ENCODE data around the gene KIF11. TPM values are rescaled to one million over a fixed set of nuclear protein-coding genes. Genes with fewer than 3 reads are reported as not detected.
"Not testable (repeated sequence)": the region's sequence is repeated elsewhere in the genome, so short reads cannot be mapped to it uniquely, and the experiment has no call there.

The KIF11 gene
- polyA plus RNA-seq (ENCODE audit: low read depth in 6 of 6) = 1 to 10 TPM in 1 of 6 donors, under 1 TPM in 4, not detected in 1; 0.41 to 1.1 (median 0.60) TPM

- Mint-ChIP-seq H3K4me1 (peaks cover 26 to 37% (median 27%) of the 10 kb centered on the region in 3 donors), H3K9me3 (peaks cover 0 to 4% (median 0%) of the 10 kb centered on the region in 7 donors), H3K27ac (peak within 1 kb of the TSS; percentile 97 to 100 (median 99)), H3K27me3 (no peaks in the 10 kb centered on the region), H3K4me3 (peak within 1 kb of the TSS; percentile 94 to 100 (median 98)), H3K36me3 (no peaks in the 10 kb centered on the region)
- ATAC-seq (ENCODE audit: low read depth in 2 of 2) (peak; percentile 79 to 80), DNase-seq (peak; percentile 94)
Measured at GRCh38 chr10:92592761-92593618, at the start of gene KIF11. TSS of gene KIF11 (plus strand) at chr10:92593130. CDS start at chr10:92593376, 246 bp downstream.

GRCh38 chr10:92544296-92544695 lies 48.6 kb upstream of the KIF11 start:
- H3K9me3 Mint-ChIP-seq = no peaks in the 10 kb centered on the region

GRCh38 chr10:92545556-92545955 lies 47.4 kb upstream of the KIF11 start:
- no peaks in the 10 kb centered on the region for H3K9me3 Mint-ChIP-seq
- no peak for DNase-seq
- peaks cover 0 to 12% of the 10 kb centered on the region in 2 donors for H3K36me3 Mint-ChIP-seq
- peaks cover 18 to 32% (median 24%) of the 10 kb centered on the region in 3 donors for H3K4me1 Mint-ChIP-seq
- peak overlapping the region in 1 of 6 donors; percentile 66 for H3K27ac Mint-ChIP-seq
- H3K27me3 Mint-ChIP-seq = no peaks in the 10 kb centered on the region
- no peak for ATAC-seq (ENCODE audit: low read depth in 2 of 2)
- H3K4me3 Mint-ChIP-seq = no peak overlapping the region

More at GRCh38 chr10:92544296-92544695, 48.6 kb upstream of the KIF11 start:
- peak; percentile 64 to 78 for ATAC-seq (ENCODE audit: low read depth in 2 of 2)
- no peaks in the 10 kb centered on the region for H3K27me3 Mint-ChIP-seq
- peaks cover 21 to 36% (median 23%) of the 10 kb centered on the region in 3 donors for H3K4me1 Mint-ChIP-seq
- peak; percentile 17 for DNase-seq
- H3K27ac Mint-ChIP-seq = peak overlapping the region in 2 of 6 donors; percentile 30 to 75
- H3K4me3 Mint-ChIP-seq = no peak overlapping the region
- H3K36me3 Mint-ChIP-seq = peaks cover 0 to 12% of the 10 kb centered on the region in 2 donors

- Mint-ChIP-seq H3K36me3 (peaks cover 0 to 11% of the 10 kb centered on the region in 2 donors), H3K27me3 (no peaks in the 10 kb centered on the region), H3K9me3 (no peaks in the 10 kb centered on the region), H3K4me3 (no peak overlapping the region), H3K4me1 (peaks cover 19 to 25% (median 23%) of the 10 kb centered on the region in 3 donors), H3K27ac (no peak overlapping the region)
- DNase-seq (no peak), ATAC-seq (ENCODE audit: low read depth in 2 of 2) (no peak)
Measured at GRCh38 chr10:92547676-92548075, 45.3 kb upstream of the KIF11 start.

- Mint-ChIP-seq H3K27me3 (no peaks in the 10 kb centered on the region), H3K9me3 (peaks cover 5 to 15% (median 10%) of the 10 kb centered on the region in 7 donors), H3K36me3 (peaks cover 17 to 19% of the 10 kb centered on the region in 2 donors), H3K27ac (peak overlapping the region in 1 of 6 donors; percentile 4), H3K4me3 (no peak overlapping the region), H3K4me1 (peaks cover 10 to 12% (median 11%) of the 10 kb centered on the region in 3 donors)
- no peak for ATAC-seq (ENCODE audit: low read depth in 2 of 2)
- no peak for DNase-seq
Measured at GRCh38 chr10:92550924-92551323, 42.0 kb upstream of the KIF11 start.

- DNase-seq = no peak
- no peak for ATAC-seq (ENCODE audit: low read depth in 2 of 2)
- peaks cover 8 to 12% (median 11%) of the 10 kb centered on the region in 3 donors for H3K4me1 Mint-ChIP-seq
- H3K27ac Mint-ChIP-seq = peak overlapping the region in 1 of 6 donors; percentile 30
- no peak overlapping the region for H3K4me3 Mint-ChIP-seq
- H3K27me3 Mint-ChIP-seq = no peaks in the 10 kb centered on the region
- H3K36me3 Mint-ChIP-seq = peaks cover 17% of the 10 kb centered on the region in 2 donors
- peaks cover 5 to 15% (median 10%) of the 10 kb centered on the region in 7 donors for H3K9me3 Mint-ChIP-seq
Measured at GRCh38 chr10:92552310-92552709, 40.6 kb upstream of the KIF11 start.

- ATAC-seq (ENCODE audit: low read depth in 2 of 2) (no peak), DNase-seq (no peak)
- H3K36me3 Mint-ChIP-seq = peaks cover 18 to 20% of the 10 kb centered on the region in 2 donors
- H3K4me1 Mint-ChIP-seq = peaks cover 8 to 12% (median 11%) of the 10 kb centered on the region in 3 donors
- H3K4me3 Mint-ChIP-seq = no peak overlapping the region
- peak overlapping the region in 1 of 6 donors; percentile 4 for H3K27ac Mint-ChIP-seq
- peaks cover 5 to 16% (median 12%) of the 10 kb centered on the region in 7 donors for H3K9me3 Mint-ChIP-seq
- no peaks in the 10 kb centered on the region for H3K27me3 Mint-ChIP-seq
Measured at GRCh38 chr10:92553959-92554358, 39.0 kb upstream of the KIF11 start.

- peaks cover 22 to 29% of the 10 kb centered on the region in 2 donors for H3K36me3 Mint-ChIP-seq
- H3K27ac Mint-ChIP-seq = no peak overlapping the region
Measured at GRCh38 chr10:92559046-92559445, 33.9 kb upstream of the KIF11 start.

GRCh38 chr10:92562424-92562823 lies 30.5 kb upstream of the KIF11 start:
- no peak overlapping the region for H3K4me3 Mint-ChIP-seq
- H3K4me1 Mint-ChIP-seq = peaks cover 6 to 15% (median 13%) of the 10 kb centered on the region in 3 donors
- peaks cover 23 to 26% of the 10 kb centered on the region in 2 donors for H3K36me3 Mint-ChIP-seq
- no peak for ATAC-seq (ENCODE audit: low read depth in 2 of 2)
- H3K27ac Mint-ChIP-seq = no peak overlapping the region
- DNase-seq = no peak
- H3K27me3 Mint-ChIP-seq = no peaks in the 10 kb centered on the region
- H3K9me3 Mint-ChIP-seq = peaks cover 0 to 9% (median 3%) of the 10 kb centered on the region in 7 donors

More at GRCh38 chr10:92559046-92559445, 33.9 kb upstream of the KIF11 start:
- H3K4me3 Mint-ChIP-seq = no peak overlapping the region
- H3K27me3 Mint-ChIP-seq = no peaks in the 10 kb centered on the region
- ATAC-seq (ENCODE audit: low read depth in 2 of 2) = no peak
- H3K4me1 Mint-ChIP-seq = peaks cover 0 to 4% (median 0%) of the 10 kb centered on the region in 3 donors
- DNase-seq = no peak
- peaks cover 0 to 11% (median 8%) of the 10 kb centered on the region in 7 donors for H3K9me3 Mint-ChIP-seq

GRCh38 chr10:92567952-92568600 lies 24.9 kb upstream of the KIF11 start:
- no peak for DNase-seq
- H3K36me3 Mint-ChIP-seq = peaks cover 5 to 11% of the 10 kb centered on the region in 2 donors
- H3K4me1 Mint-ChIP-seq = peaks cover 28 to 39% (median 38%) of the 10 kb centered on the region in 3 donors
- no peak overlapping the region for H3K4me3 Mint-ChIP-seq
- no peaks in the 10 kb centered on the region for H3K27me3 Mint-ChIP-seq
- peak overlapping the region in 1 of 6 donors; percentile 18 for H3K27ac Mint-ChIP-seq
- H3K9me3 Mint-ChIP-seq = no peaks in the 10 kb centered on the region
- ATAC-seq (ENCODE audit: low read depth in 2 of 2) = peak in 1 of 2 donors; percentile 38

- H3K36me3 Mint-ChIP-seq = peaks cover 2 to 11% of the 10 kb centered on the region in 2 donors
- H3K9me3 Mint-ChIP-seq = no peaks in the 10 kb centered on the region
- ATAC-seq (ENCODE audit: low read depth in 2 of 2) (no peak), DNase-seq (no peak)
- peaks cover 28 to 41% (median 40%) of the 10 kb centered on the region in 3 donors for H3K4me1 Mint-ChIP-seq
- H3K4me3 Mint-ChIP-seq = no peak overlapping the region
- no peaks in the 10 kb centered on the region for H3K27me3 Mint-ChIP-seq
- no peak overlapping the region for H3K27ac Mint-ChIP-seq
Measured at GRCh38 chr10:92569071-92569470, 23.9 kb upstream of the KIF11 start.

- not testable (repeated sequence) for H3K9me3 Mint-ChIP-seq; H3K4me3 Mint-ChIP-seq; H3K27me3 Mint-ChIP-seq; H3K27ac Mint-ChIP-seq; ATAC-seq (ENCODE audit: low read depth in 2 of 2); DNase-seq
- Mint-ChIP-seq H3K36me3 (peaks cover 0 to 11% of the 10 kb centered on the region in 2 donors), H3K4me1 (peaks cover 28 to 45% (median 44%) of the 10 kb centered on the region in 3 donors)
Measured at GRCh38 chr10:92569663-92570062, 23.3 kb upstream of the KIF11 start.

GRCh38 chr10:92571649-92572048 lies 21.3 kb upstream of the KIF11 start:
- ATAC-seq (ENCODE audit: low read depth in 2 of 2) = no peak
- Mint-ChIP-seq H3K27ac (no peak overlapping the region), H3K4me3 (peak overlapping the region in 2 of 8 donors; percentile 91 to 94), H3K36me3 (no peaks in the 10 kb centered on the region), H3K27me3 (no peaks in the 10 kb centered on the region), H3K4me1 (peaks cover 23 to 54% (median 38%) of the 10 kb centered on the region in 3 donors), H3K9me3 (no peaks in the 10 kb centered on the region)
- DNase-seq = no peak

All from naive B cell (primary cell).